Measurements from ENCODE around the gene GNB2. TPM values are rescaled to one million over a fixed set of nuclear protein-coding genes. Genes with fewer than 3 reads are reported as not detected.
A peak's percentile ranks its signal among the peaks of the same experiment; 100 is the strongest.

GNB2 gene
- total RNA-seq = 120 TPM
- long read RNA-seq, transcript GNB2-201 (10 exons, 1,878 nt) = major isoform, 83 of 90 reads
- long read RNA-seq, partial matches to known transcripts = 3 of 90 reads
- long read RNA-seq, other reads (novel, unspliced or antisense) = 2 of 90 reads

- intact Hi-C loops (cut with DNase I) = loop anchor here (1.0 to 5.0 kb wide), 4 partner anchors 46 to 206 kb away; partner anchors contain the start of genes FBXO24, LRCH4 and MOSPD3
- ATAC-seq = peak; percentile 93
- peak; percentile 100 for DNase-seq (ENCODE audit: missing footprints)
These were observed at the start of gene GNB2 for GRCh38 chr7:100673302-100673941. TSS of gene GNB2 (plus strand) at chr7:100673740. CDS start at chr7:100676266, 2,526 bp downstream.

GRCh38 chr7:100623951-100624824 is 49.4 kb upstream of the GNB2 start:
- no peak for ATAC-seq
- no peak for DNase-seq (ENCODE audit: missing footprints)
- intact Hi-C loops (cut with DNase I) = no loop called here

- DNase-seq (ENCODE audit: missing footprints) (no peak), ATAC-seq (no peak)
- intact Hi-C loops (cut with DNase I) = loop anchor here (5.0 kb wide), 1 partner anchor 46 kb away; the partner anchor contains the start of gene GNB2
These were observed 47.5 kb upstream of the GNB2 start for GRCh38 chr7:100626055-100626454.

GRCh38 chr7:100626530-100627237 is 46.9 kb upstream of the GNB2 start:
- DNase-seq (ENCODE audit: missing footprints) = peak; percentile 89
- ATAC-seq = peak; percentile 97
- intact Hi-C loops (cut with DNase I) = loop anchor here (5.0 kb wide), 1 partner anchor 46 kb away; the partner anchor contains the start of gene GNB2

- DNase-seq (ENCODE audit: missing footprints) = no peak
- no peak for ATAC-seq
- intact Hi-C loops (cut with DNase I) = loop anchor here (5.0 kb wide), 1 partner anchor 45 kb away; the partner anchor contains the start of gene GNB2
These were observed 46.3 kb upstream of the GNB2 start for GRCh38 chr7:100627238-100627549.

- DNase-seq (ENCODE audit: missing footprints) (no peak), ATAC-seq (no peak)
- intact Hi-C loops (cut with DNase I) = loop anchor here (5.0 kb wide), 1 partner anchor 43 kb away; the partner anchor contains the start of gene GNB2
These were observed 44.3 kb upstream of the GNB2 start for GRCh38 chr7:100629117-100629716.

- DNase-seq (ENCODE audit: missing footprints) (no peak), ATAC-seq (no peak)
- intact Hi-C loops (cut with DNase I) = no loop called here
These were observed 43.5 kb upstream of the GNB2 start for GRCh38 chr7:100630066-100630465.

- intact Hi-C loops (cut with DNase I) = loop anchor here (1.0 kb wide), 1 partner anchor 58 kb away; no protein-coding TSS in a partner anchor
- peak; percentile 51 for ATAC-seq
- peak; percentile 70 for DNase-seq (ENCODE audit: missing footprints)
These were observed 40.4 kb upstream of the GNB2 start for GRCh38 chr7:100632951-100633717.

- ATAC-seq (no peak), DNase-seq (ENCODE audit: missing footprints) (no peak)
- intact Hi-C loops (cut with DNase I) = no loop called here
These were observed 33.5 kb upstream of the GNB2 start for GRCh38 chr7:100639995-100640516.

GRCh38 chr7:100640517-100641440 is 32.8 kb upstream of the GNB2 start:
- no peak for ATAC-seq

GRCh38 chr7:100641463-100641859 is 32.1 kb upstream of the GNB2 start, which contains the start of gene TFR2:
TSS of gene TFR2 (minus strand) at chr7:100641552. CDS start at chr7:100641509, 43 bp downstream.
- intact Hi-C loops (cut with DNase I) = no loop called here
- ATAC-seq (no peak), DNase-seq (ENCODE audit: missing footprints) (no peak)

More at GRCh38 chr7:100640517-100641440, 32.8 kb upstream of the GNB2 start:
- intact Hi-C loops (cut with DNase I) = no loop called here
- no peak for DNase-seq (ENCODE audit: missing footprints)

- intact Hi-C loops (cut with DNase I) = no loop called here
- no peak for ATAC-seq
- no peak for DNase-seq (ENCODE audit: missing footprints)
These were observed 31.5 kb upstream of the GNB2 start for GRCh38 chr7:100641860-100642533.

- ATAC-seq (no peak), DNase-seq (ENCODE audit: missing footprints) (no peak)
These were observed 31.0 kb upstream of the GNB2 start for GRCh38 chr7:100642534-100642907.

GRCh38 chr7:100649826-100650565 is 23.5 kb upstream of the GNB2 start:
- DNase-seq (ENCODE audit: missing footprints) (no peak), ATAC-seq (no peak)
- intact Hi-C loops (cut with DNase I) = no loop called here

More at GRCh38 chr7:100642534-100642907, 31.0 kb upstream of the GNB2 start:
- intact Hi-C loops (cut with DNase I) = no loop called here

Data from Right ventricle myocardium inferior (tissue), 1 donor.